Motor neuron (in vitro differentiated cells): ENCODE results near the gene DYRK4. TPM values are rescaled to one million over a fixed set of nuclear protein-coding genes. Genes with fewer than 3 reads are reported as not detected.

Source experiments
- ATAC-seq, 8 experiments: fragments of 200-7000 bp; cut with Tn5 transposase; replicated peaks in 6 of 8; 2 replicates each; pipeline ENCODE4 v1.8.0; 2021; ENCODE audit warnings: mild to moderate bottlenecking in 8 of 8, moderate library complexity in 8 of 8
- H3K27ac ChIP-seq, 2 donors: fragments of 250-450 bp; sonication (Bioruptor Pico); 2 replicates each; pipeline ENCODE4 v1.9.0; 2021; ENCODE audit warnings: antibody characterized with exemption in 2 of 2, mild to moderate bottlenecking in 2 of 2, moderate library complexity in 1 of 2
- H3K4me1 ChIP-seq, 2 donors: fragments of 250-450 bp; sonication (Bioruptor Pico); replicated peaks in 1 of 2; 2 replicates each; pipeline ENCODE4 v1.6.1; 2021; ENCODE audit warnings: antibody characterized with exemption in 2 of 2, mild to moderate bottlenecking in 2 of 2, moderate library complexity in 1 of 2
- H3K4me3 ChIP-seq, 5 donors: fragments of 250-450 bp; sonication (Bioruptor Pico); 2 replicates each; pipeline ENCODE4 v1.9.0; 2021; ENCODE audit warnings: antibody characterized with exemption in 5 of 5, mild to moderate bottlenecking in 5 of 5, moderate library complexity in 4 of 5
- WGBS, 10 experiments: fragments of 450-650 bp; shearing (Covaris generic); methylation state at CpG; one replicate each; pipeline ENCODE4 v1.0.0; 2022; 5-methylcytosine and 5-hydroxymethylcytosine counted together
- in situ Hi-C, 9 experiments: fragments of 400-800 bp; cut with MboI; loops; one replicate each; pipeline ENCODE4 v1.15.0; 2021; ENCODE audit warnings: low sequenced_read_pairs in 9 of 9, low pct_unique_long_range_greater_than_20kb in 2 of 9; ENCODE audit not compliant: unreplicated experiment in 9 of 9
- total RNA-seq, 8 experiments: library from RNA; unstranded; fragments of 300-600 nt; gene quantifications; 2 replicates each; pipeline versions ENCODE4 v1.2.3 to v1.2.4, GENCODE V29; 2022

The DYRK4 gene
- total RNA-seq, 8 experiments from 2014 or later: 37.1 to 100 (median 55.8) TPM

DNA sequence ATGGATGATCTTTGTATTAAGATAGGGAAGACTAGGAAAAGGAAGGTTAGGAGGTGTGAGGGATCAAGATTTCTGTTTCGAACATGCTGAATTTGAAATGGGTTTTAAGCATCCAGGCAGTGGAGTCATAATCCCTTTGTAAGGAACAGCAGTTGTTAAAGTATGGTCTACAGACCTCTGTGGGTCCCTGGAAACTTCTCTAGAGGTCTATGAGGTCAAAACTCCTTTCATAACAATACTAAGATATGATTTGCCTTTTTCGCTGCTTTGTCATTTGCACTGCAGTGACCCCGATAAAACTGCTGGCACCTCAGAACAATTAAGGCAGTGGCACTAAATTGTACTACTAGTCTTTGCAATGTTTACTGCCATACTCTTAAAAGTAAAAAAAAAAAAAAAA is 21.8 kb upstream of the DYRK4 start:
- no peak for ATAC-seq
- WGBS, 10 experiments: 56 to 95% (median 70%) methylated on average over 1 to 3 of the region's 3 CpGs; no CpG with 5 or more reads in 1 of the 10 experiments
- Histone ChIP-seq H3K4me3 (peak overlapping the region in 1 of 5 donors; percentile 69), H3K27ac (no peak overlapping the region), H3K4me1 (peaks cover 0 to 6% of the 10 kb centered on the region in 2 donors)
- in situ Hi-C loops: loop anchor here in 4 of 9 experiments (25.0 kb wide), 2 partner anchors 178 to 228 kb away; partner anchors contain the start of gene TIGAR (in 2 of the 4)

GRCh38 chr12:4540638-4541037 is 21.4 kb upstream of the DYRK4 start:
- Histone ChIP-seq H3K4me1 (peaks cover 0 to 6% of the 10 kb centered on the region in 2 donors), H3K27ac (no peak overlapping the region), H3K4me3 (no peak overlapping the region)
- 51 to 100% (median 89%) methylated on average over 1 to 2 of the region's 2 CpGs for WGBS, 10 experiments
- no peak for ATAC-seq
- in situ Hi-C loops: loop anchor here in 4 of 9 experiments (25.0 kb wide), 2 partner anchors 178 to 228 kb away; partner anchors contain the start of gene TIGAR (in 2 of the 4)

- in situ Hi-C loops: loop anchor here in 4 of 9 experiments (25.0 kb wide), 2 partner anchors 183 to 233 kb away; partner anchors contain the start of gene TIGAR (in 2 of the 4)
- ATAC-seq: peak in 1 of 8 experiments; percentile 37
- Histone ChIP-seq H3K4me3 (no peak overlapping the region), H3K27ac (no peak overlapping the region), H3K4me1 (no peaks in the 10 kb centered on the region)
- WGBS, 10 experiments: 18 to 100% (median 91%) methylated on average over 1 of the region's 1 CpG; no CpG with 5 or more reads in 1 of the 10 experiments
Observed at GRCh38 chr12:4545195-4545594, 16.8 kb upstream of the DYRK4 start.

- 86 to 100% (median 100%) methylated on average over 1 of the region's 1 CpG; no CpG with 5 or more reads in 1 of the 10 experiments for WGBS, 10 experiments
- H3K27ac ChIP-seq: no peak overlapping the region
- no peak overlapping the region for H3K4me3 ChIP-seq
- no peaks in the 10 kb centered on the region for H3K4me1 ChIP-seq
- in situ Hi-C loops: loop anchor here in 2 of 9 experiments (25.0 kb wide), 1 partner anchor 210 kb away; no protein-coding TSS in a partner anchor
- no peak for ATAC-seq
Observed at GRCh38 chr12:4552191-4552590, 9.8 kb upstream of the DYRK4 start.

- H3K4me3 ChIP-seq: no peak overlapping the region
- WGBS, 10 experiments: 75 to 100% (median 93%) methylated on average over 2 to 4 of the region's 4 CpGs; no CpG with 5 or more reads in 1 of the 10 experiments
- in situ Hi-C loops: loop anchor here in 2 of 9 experiments (25.0 kb wide), 1 partner anchor 208 kb away; no protein-coding TSS in a partner anchor
- H3K27ac ChIP-seq: no peak overlapping the region
- ATAC-seq: no peak
- no peaks in the 10 kb centered on the region for H3K4me1 ChIP-seq
Observed at GRCh38 chr12:4553943-4554342, 8.1 kb upstream of the DYRK4 start.

- H3K27ac ChIP-seq: no peak overlapping the region
- H3K4me3 ChIP-seq: no peak overlapping the region
- H3K4me1 ChIP-seq: no peaks in the 10 kb centered on the region
- in situ Hi-C loops: loop anchor here in 2 of 9 experiments (25.0 kb wide), 1 partner anchor 206 kb away; no protein-coding TSS in a partner anchor
- no peak for ATAC-seq
- 75 to 100% (median 90%) methylated on average over 1 to 2 of the region's 2 CpGs; no CpG with 5 or more reads in 2 of the 10 experiments for WGBS, 10 experiments
Observed at GRCh38 chr12:4555804-4556203, 6.2 kb upstream of the DYRK4 start.

DNA sequence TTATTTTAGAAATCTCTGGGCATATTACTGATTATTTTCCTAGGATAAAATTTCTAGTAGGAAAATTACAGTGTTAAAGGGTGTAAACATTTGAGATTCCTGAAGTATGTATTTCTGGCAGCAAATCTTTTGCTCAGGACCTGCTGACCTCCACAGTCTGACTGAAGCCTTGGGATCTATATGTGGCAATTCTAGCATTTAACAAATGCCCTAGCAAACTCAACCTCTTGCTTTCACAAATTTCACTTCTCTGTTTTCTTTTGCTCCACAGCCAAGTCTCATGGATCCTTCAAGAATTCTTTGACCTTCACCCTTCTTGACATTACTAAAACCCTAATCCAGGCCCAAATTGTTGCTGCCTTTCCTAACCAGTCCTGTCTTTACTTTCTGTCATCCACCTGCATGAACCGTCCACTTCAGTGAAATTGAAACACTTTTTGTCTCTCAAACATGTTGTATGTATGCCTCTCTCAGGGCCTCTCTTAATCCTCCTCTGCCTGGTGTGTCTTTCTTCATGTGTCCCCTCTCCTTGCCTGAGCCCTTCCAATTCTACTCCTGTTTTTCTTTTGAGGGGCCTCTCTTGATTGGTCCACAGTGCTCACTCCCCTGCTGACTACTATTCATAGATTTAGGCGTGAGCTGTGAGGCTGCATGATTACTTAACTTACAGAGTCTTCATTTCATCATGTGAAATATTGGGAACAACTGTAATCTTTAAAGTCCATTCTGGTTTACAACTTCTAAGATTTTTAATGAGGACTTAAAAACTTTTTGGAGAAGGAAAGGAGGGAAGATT is 5.1 kb upstream of the DYRK4 start:
- in situ Hi-C loops: loop anchor here in 2 of 9 experiments (25.0 kb wide), 1 partner anchor 205 kb away; no protein-coding TSS in a partner anchor
- H3K4me1 ChIP-seq: peaks cover 3 to 4% of the 10 kb centered on the region in 2 donors
- H3K4me3 ChIP-seq: no peak overlapping the region
- no peak for ATAC-seq
- H3K27ac ChIP-seq: no peak overlapping the region
- 65 to 100% (median 88%) methylated on average over 1 to 2 of the region's 2 CpGs; no CpG with 5 or more reads in 1 of the 10 experiments for WGBS, 10 experiments

GRCh38 chr12:4557586-4557985 is 4.4 kb upstream of the DYRK4 start:
- in situ Hi-C loops: loop anchor here in 2 of 9 experiments (25.0 kb wide), 1 partner anchor 205 kb away; no protein-coding TSS in a partner anchor
- 0 to 100% (median 93%) methylated on average over 1 to 5 of the region's 5 CpGs for WGBS, 10 experiments
- ATAC-seq: no peak
- Histone ChIP-seq H3K27ac (no peak overlapping the region), H3K4me3 (no peak overlapping the region), H3K4me1 (peaks cover 6 to 9% of the 10 kb centered on the region in 2 donors)

- Histone ChIP-seq H3K27ac (no peak overlapping the region), H3K4me1 (peaks cover 10 to 15% of the 10 kb centered on the region in 2 donors), H3K4me3 (no peak overlapping the region)
- 88 to 100% (median 100%) methylated on average over 1 to 2 of the region's 2 CpGs; no CpG with 5 or more reads in 2 of the 10 experiments for WGBS, 10 experiments
- in situ Hi-C loops: loop anchor here in 2 of 9 experiments (25.0 kb wide), 1 partner anchor 204 kb away; no protein-coding TSS in a partner anchor
- no peak for ATAC-seq
Observed at GRCh38 chr12:4558171-4558570, 3.8 kb upstream of the DYRK4 start.

- Histone ChIP-seq H3K27ac (no peak overlapping the region), H3K4me3 (no peak overlapping the region), H3K4me1 (peaks cover 10 to 16% of the 10 kb centered on the region in 2 donors)
- 20 to 100% (median 93%) methylated on average over 1 to 3 of the region's 3 CpGs; no CpG with 5 or more reads in 1 of the 10 experiments for WGBS, 10 experiments
- in situ Hi-C loops: loop anchor here in 2 of 9 experiments (25.0 kb wide), 1 partner anchor 199 kb away; no protein-coding TSS in a partner anchor
- no peak for ATAC-seq
Observed at GRCh38 chr12:4563336-4563735, 1.3 kb downstream of the DYRK4 start.

GRCh38 chr12:4564818-4565217 is 2.8 kb downstream of the DYRK4 start:
- in situ Hi-C loops: loop anchor here in 2 of 9 experiments (25.0 kb wide), 1 partner anchor 197 kb away; no protein-coding TSS in a partner anchor
- ATAC-seq: no peak
- Histone ChIP-seq H3K4me3 (no peak overlapping the region), H3K27ac (no peak overlapping the region), H3K4me1 (peaks cover 10 to 16% of the 10 kb centered on the region in 2 donors)
- 53 to 100% (median 86%) methylated on average over 1 to 5 of the region's 5 CpGs for WGBS, 10 experiments

DNA sequence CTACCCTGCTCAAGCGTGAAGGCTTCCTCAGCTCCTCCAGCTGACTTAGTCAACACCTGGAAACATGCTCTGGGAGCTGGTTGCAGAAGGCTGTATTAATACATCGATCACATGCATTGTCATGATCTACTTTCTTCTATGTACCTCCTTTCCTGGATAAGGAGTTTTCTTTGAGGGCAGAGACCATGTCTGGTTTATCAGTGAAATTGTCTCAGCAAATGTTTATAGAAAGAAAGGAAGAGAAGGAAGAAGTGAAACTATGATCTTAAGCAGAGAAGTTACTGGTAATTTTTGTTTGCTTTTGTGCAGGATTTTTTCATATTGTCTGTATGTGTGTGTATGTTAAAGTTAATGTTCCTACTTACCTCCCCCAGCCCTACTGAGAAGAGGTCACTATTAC is 4.5 kb downstream of the DYRK4 start:
- 40 to 100% (median 90%) methylated on average over 1 to 2 of the region's 2 CpGs for WGBS, 10 experiments
- in situ Hi-C loops: loop anchor here in 2 of 9 experiments (25.0 kb wide), 1 partner anchor 196 kb away; no protein-coding TSS in a partner anchor
- H3K4me3 ChIP-seq: no peak overlapping the region
- no peak overlapping the region for H3K27ac ChIP-seq
- peaks cover 10 to 16% of the 10 kb centered on the region in 2 donors for H3K4me1 ChIP-seq
- no peak for ATAC-seq
